H1 (cell line): ENCODE measurements around the gene STX8. TPM values are rescaled to one million over a fixed set of nuclear protein-coding genes. Genes with fewer than 3 reads are reported as not detected.

Source experiments
- CTCF ChIA-PET: fragments of 300-600 bp; sonication (Branson Sonifier 250); formaldehyde crosslinking; loops from one replicate; lab custom pipeline; 2021; ENCODE audit not compliant: partially characterized antibody; lab: Charles Lee
- POLR2A ChIA-PET: fragments of 300-600 bp; sonication (Branson Sonifier 250); formaldehyde crosslinking; loops from one replicate; lab custom pipeline; 2021; ENCODE audit warnings: inconsistent platforms; ENCODE audit not compliant: partially characterized antibody; lab: Charles Lee
- DNase-seq, 2 experiments: peaks; one replicate each; pipeline versions ENCODE4 v3.0.0 to v3.0.0-alpha.2; 2010 to 2022; ENCODE audit warnings: low spot score in 2 of 2, low read depth in 1 of 2, mixed read lengths in 1 of 2
- FAIRE-seq: peaks from 2 replicates; lab custom pipeline; 2011; peaks lifted over from hg19 to GRCh38; lab: Jason Lieb, UNC
- H2AFZ ChIP-seq: 2 replicates; pipeline ENCODE4 v1.8.1; 2012; ENCODE audit warnings: low read length, inconsistent platforms
- H2AK5ac ChIP-seq: 2 replicates; pipeline ENCODE4 v1.6.1; 2013; ENCODE audit warnings: low read depth, low read length
- H2BK120ac ChIP-seq: replicated peaks from 2 replicates; pipeline ENCODE3; 2013; ENCODE audit warnings: low read depth, low read length, inconsistent platforms
- H2BK12ac ChIP-seq: 2 replicates; pipeline ENCODE4 v1.6.1; 2013; ENCODE audit warnings: low read depth, low read length
- H2BK15ac ChIP-seq: 2 replicates; pipeline ENCODE4 v1.6.1; 2013; ENCODE audit warnings: low read length
- H2BK20ac ChIP-seq: 2 replicates; pipeline ENCODE4 v1.6.1; 2013; ENCODE audit warnings: low read length
- H2BK5ac ChIP-seq: 2 replicates; pipeline ENCODE4 v1.6.1; 2013; ENCODE audit warnings: low read depth, low read length
- H3K14ac ChIP-seq: 2 replicates; pipeline ENCODE4 v1.6.1; 2013; ENCODE audit warnings: inconsistent platforms; ENCODE audit not compliant: insufficient read length
- H3K18ac ChIP-seq: 2 replicates; pipeline ENCODE4 v1.6.1; 2013; ENCODE audit warnings: low read length; ENCODE audit errors: extremely low read depth
- H3K23ac ChIP-seq: 2 replicates; pipeline ENCODE4 v1.6.1; 2013; ENCODE audit warnings: inconsistent platforms; ENCODE audit not compliant: insufficient read length
- H3K23me2 ChIP-seq: 2 replicates; pipeline ENCODE4 v1.6.1; 2013; ENCODE audit warnings: low read depth, low read length
- H3K27ac ChIP-seq: 2 replicates; pipeline ENCODE4 v1.6.1; 2011; ENCODE audit warnings: low read depth, low read length, inconsistent platforms
- H3K27me3 ChIP-seq, 4 experiments: replicated peaks in 1 of 4; 1 replicate in 1 of 4; 2 replicates in 3 of 4; pipeline versions ENCODE4 v1.6.1 to v1.8.1; 2011 to 2013; ENCODE audit warnings: low read length in 3 of 4, mild to moderate bottlenecking in 3 of 4, inconsistent platforms in 2 of 4, mixed read lengths in 2 of 4, moderate library complexity in 1 of 4; ENCODE audit not compliant: control insufficient read depth in 3 of 4, insufficient read depth in 3 of 4; ENCODE audit errors: extremely low read depth in 1 of 4
- H3K36me3 ChIP-seq, 4 experiments: 2 replicates each; pipeline versions ENCODE4 v1.6.1 to v1.8.1; 2011 to 2013; ENCODE audit warnings: mild to moderate bottlenecking in 4 of 4, low read length in 3 of 4, moderate library complexity in 2 of 4, control low read depth in 1 of 4, inconsistent platforms in 1 of 4; ENCODE audit not compliant: insufficient read depth in 4 of 4, control insufficient read depth in 2 of 4
- H3K4ac ChIP-seq: replicated peaks from 2 replicates; pipeline ENCODE3; 2013; ENCODE audit warnings: low read length, low read depth, mixed read lengths, inconsistent platforms; ENCODE audit not compliant: insufficient read length
- H3K4me1 ChIP-seq, 4 experiments: replicated peaks in 1 of 4; 1 replicate in 1 of 4; 2 replicates in 3 of 4; pipeline versions ENCODE4 v1.6.1 to v1.8.1; 2011 to 2013; ENCODE audit warnings: low read length in 3 of 4, inconsistent platforms in 2 of 4, mixed read lengths in 1 of 4; ENCODE audit not compliant: insufficient read depth in 4 of 4, control insufficient read depth in 3 of 4
- H3K4me2 ChIP-seq, 2 experiments: 2 replicates each; pipeline versions ENCODE4 v1.6.1 to v1.8.1; 2011 to 2013; ENCODE audit warnings: low read depth in 2 of 2, low read length in 2 of 2, control low read depth in 1 of 2, inconsistent platforms in 1 of 2, mild to moderate bottlenecking in 1 of 2; ENCODE audit not compliant: insufficient read depth in 1 of 2
- H3K4me3 ChIP-seq, 4 experiments: fragments of 200-600, 300-600 bp in 1 of 4; sonication (generic), shearing (Covaris generic), sonication (Bioruptor Twin) in 1 of 4; 2 replicates each; pipeline versions ENCODE4 v1.5.1 to v1.8.1; 2011 to 2016; ENCODE audit warnings: low read length in 4 of 4, low read depth in 3 of 4, control low read depth in 2 of 4, inconsistent platforms in 2 of 4, mild to moderate bottlenecking in 2 of 4, mixed read lengths in 1 of 4, moderate library complexity in 1 of 4; ENCODE audit not compliant: insufficient read depth in 2 of 4; ENCODE audit errors: extremely low read depth in 1 of 4
- H3K56ac ChIP-seq: replicated peaks from 2 replicates; pipeline ENCODE3; 2013; ENCODE audit warnings: low read depth, mild to moderate bottlenecking, mixed read lengths, low read length, inconsistent platforms; ENCODE audit not compliant: insufficient read length
- H3K79me1 ChIP-seq: 2 replicates; pipeline ENCODE4 v1.6.1; 2013; ENCODE audit warnings: low read depth, low read length, control low read depth
- H3K79me2 ChIP-seq, 2 experiments: 2 replicates each; pipeline versions ENCODE4 v1.6.1 to v1.8.1; 2012 to 2013; ENCODE audit warnings: low read length in 2 of 2, mild to moderate bottlenecking in 2 of 2, inconsistent platforms in 1 of 2; ENCODE audit not compliant: insufficient read depth in 2 of 2, control insufficient read depth in 1 of 2
- H3K9ac ChIP-seq, 4 experiments: replicated peaks in 1 of 4; 1 replicate in 1 of 4; 2 replicates in 3 of 4; pipeline versions ENCODE4 v1.6.1 to v1.8.1; 2011 to 2013; ENCODE audit warnings: low read depth in 3 of 4, low read length in 3 of 4, control low read depth in 2 of 4, mild to moderate bottlenecking in 2 of 4, moderate library complexity in 2 of 4, inconsistent platforms in 1 of 4; ENCODE audit errors: extremely low read depth in 1 of 4
- H3K9me3 ChIP-seq, 2 experiments: 2 replicates each; pipeline versions ENCODE4 v1.6.1 to v1.8.1; 2012 to 2013; ENCODE audit warnings: mild to moderate bottlenecking in 2 of 2, moderate library complexity in 2 of 2, control low read depth in 1 of 2, inconsistent platforms in 1 of 2, low read depth in 1 of 2, low read length in 1 of 2, mixed read lengths in 1 of 2; ENCODE audit not compliant: insufficient read depth in 2 of 2
- H4K20me1 ChIP-seq, 2 experiments: replicated peaks in 1 of 2; 2 replicates each; pipeline versions ENCODE3 to v1.8.1; 2011 to 2013; ENCODE audit warnings: inconsistent platforms in 2 of 2, low read length in 2 of 2, mild to moderate bottlenecking in 1 of 2; ENCODE audit not compliant: insufficient read depth in 2 of 2, control insufficient read depth in 1 of 2
- H4K5ac ChIP-seq: 2 replicates; pipeline ENCODE4 v1.6.1; 2013; ENCODE audit warnings: low read length, low read depth, mixed read lengths, inconsistent platforms; ENCODE audit not compliant: insufficient read length
- H4K8ac ChIP-seq: 2 replicates; pipeline ENCODE4 v1.8.0; 2013; ENCODE audit warnings: mild to moderate bottlenecking, moderate library complexity, low read length, inconsistent platforms; ENCODE audit not compliant: insufficient read depth; ENCODE audit errors: extremely low read depth
- H4K91ac ChIP-seq: replicated peaks from 2 replicates; pipeline ENCODE3; 2013; ENCODE audit warnings: low read length, mixed read lengths, inconsistent platforms; ENCODE audit not compliant: insufficient read length
- BRCA1 ChIP-seq: IDR thresholded peaks from 2 replicates; pipeline ENCODE4 v1.6.1; 2012; ENCODE audit warnings: low read depth, low read length, improper control_type of control experiment
- CEBPB ChIP-seq: IDR thresholded peaks from 2 replicates; pipeline ENCODE4 v1.6.1; 2012; ENCODE audit warnings: low read depth, low read length
- E2F6 ChIP-seq: IDR thresholded peaks from 2 replicates; pipeline ENCODE4 v1.6.1; 2012; ENCODE audit warnings: inconsistent platforms
- GABPA ChIP-seq: IDR thresholded peaks from 2 replicates; pipeline ENCODE4 v1.6.1; 2011; ENCODE audit warnings: mild to moderate bottlenecking, low read length, moderate library complexity, borderline replicate concordance; ENCODE audit not compliant: insufficient read depth
- JUN ChIP-seq: IDR thresholded peaks from 2 replicates; pipeline ENCODE4 v1.6.1; 2011; ENCODE audit warnings: low read depth, mild to moderate bottlenecking, improper control_type of control experiment, low read length
- KDM4A ChIP-seq: IDR thresholded peaks from one replicate; pipeline ENCODE4 v1.7.1; 2012; ENCODE audit warnings: low read depth, mild to moderate bottlenecking, moderate library complexity, low read length, inconsistent platforms; ENCODE audit not compliant: severe bottlenecking
- MAX ChIP-seq: IDR thresholded peaks from 2 replicates; pipeline ENCODE4 v1.6.1; 2012; ENCODE audit warnings: inconsistent platforms
- POLR2A ChIP-seq, 2 experiments: IDR thresholded peaks; 1 replicate in 1 of 2; 2 replicates in 1 of 2; pipeline ENCODE4 v1.6.1; 2011; ENCODE audit warnings: low read depth in 2 of 2, low read length in 2 of 2, mild to moderate bottlenecking in 2 of 2; ENCODE audit errors: control extremely low read depth in 1 of 2
- POLR2AphosphoS5 ChIP-seq: IDR thresholded peaks from 2 replicates; pipeline ENCODE4 v1.6.1; 2011; ENCODE audit warnings: low read depth, low read length
- SP1 ChIP-seq: IDR thresholded peaks from 2 replicates; pipeline ENCODE4 v1.6.1; 2011; ENCODE audit warnings: low read depth, low read length
- SRF ChIP-seq: IDR thresholded peaks from 2 replicates; pipeline ENCODE4 v1.6.1; 2011; ENCODE audit warnings: mild to moderate bottlenecking, low read depth, low read length, moderate library complexity
- TAF1 ChIP-seq: IDR thresholded peaks from 2 replicates; pipeline ENCODE4 v1.6.1; 2011; ENCODE audit warnings: mild to moderate bottlenecking, low read depth, low read length
- WGBS, 2 experiments: shearing (Covaris generic) in 1 of 2; methylation state at CpG; one replicate each; pipeline versions ENCODE4 v1.1.6 to v1.1.7; 2013 to 2015; ENCODE audit warnings: low lambda C conversion rate in 2 of 2, mixed read lengths in 2 of 2, inconsistent platforms in 1 of 2, low coverage in 1 of 2, missing lambda C conversion rate in 1 of 2; ENCODE audit not compliant: insufficient replicate concordance in 2 of 2, insufficient coverage in 1 of 2, insufficient read length in 1 of 2; ENCODE audit errors: extremely low coverage in 1 of 2, missing lambda C conversion rate in 1 of 2; 5-methylcytosine and 5-hydroxymethylcytosine counted together
- polyA plus RNA-seq, 7 experiments: library from polyadenylated mRNA; depleted of rRNA in 3 of 7; stranded (reverse) in 5 of 7; unstranded in 2 of 7; fragments of >200 nt in 5 of 7; fragments of 200-250 nt in 2 of 7; gene quantifications; 1 replicate in 5 of 7; 2 replicates in 1 of 7; 4 replicates in 1 of 7; pipeline versions ENCODE4 v1.2.1 to v1.2.3, GENCODE V29; 2011 to 2013; ENCODE audit warnings: missing spikeins in 2 of 7, mixed read lengths in 2 of 7
- total RNA-seq: library from RNA; stranded (reverse); fragmentation: NEBNext Ultra II Directional; extraction: Animal tissue kit (Norgen Biotek cat#: 25700); gene quantifications from 2 replicates; pipeline ENCODE4 v1.2.1, GENCODE V29; 2021

The STX8 gene
- total and polyA plus RNA-seq, 2 of the 8 experiments (the other 6 are each of a cell fraction or from before 2014, with no cell fraction given) = 22.8 to 42.5 TPM

GRCh38 chr17:9519583-9520272 lies 55.9 kb downstream of the STX8 start:
- no peak overlapping the region for H3K56ac ChIP-seq
- no peaks in the 10 kb centered on the region for H3K79me1 ChIP-seq
- no peak overlapping the region for H3K4ac ChIP-seq
- H3K9me3 ChIP-seq = no peaks in the 10 kb centered on the region
- H3K36me3 ChIP-seq = no peaks in the 10 kb centered on the region
- H3K9ac ChIP-seq = no peak overlapping the region
- H3K23me2 ChIP-seq = no peaks in the 10 kb centered on the region; the same call in 1 of the 2 replicates
- H4K91ac ChIP-seq = no peak overlapping the region
- peak overlapping the region; percentile 73; the same call in 1 of the 2 replicates for H2BK20ac ChIP-seq
- ChIA-PET CTCF (interaction anchor here (0.6 to 1.7 kb wide), 14 partner anchors 9 to 631 kb away, joined by 3 to 5 read pairs (median 3); no protein-coding TSS in a partner anchor), POLR2A (no interaction called here)
- H3K18ac ChIP-seq = no peak overlapping the region; the same call in 1 of the 2 replicates
- H2AFZ ChIP-seq = no peak overlapping the region
- no peak overlapping the region for H3K4me2 ChIP-seq
- H2AK5ac ChIP-seq = no peak overlapping the region
- no peak overlapping the region for H4K5ac ChIP-seq
- H2BK12ac ChIP-seq = peak overlapping the region; percentile 90; the same call in 1 of the 2 replicates
- no peak overlapping the region for H3K14ac ChIP-seq
- H4K8ac ChIP-seq = no peak overlapping the region
- no peak overlapping the region for H2BK120ac ChIP-seq
- no peak overlapping the region for H3K4me3 ChIP-seq
- no peak overlapping the region for H2BK5ac ChIP-seq
- 78% methylated on average over 8 of the region's 9 CpGs; no CpG with 5 or more reads in 1 of the 2 experiments for WGBS, 2 experiments
- H2BK15ac ChIP-seq = no peak overlapping the region
- H3K27me3 ChIP-seq = no peaks in the 10 kb centered on the region
- H3K4me1 ChIP-seq = peaks cover 0 to 8% (median 3%) of the 10 kb centered on the region in 4 experiments; a peak in 3 of 7 replicates
- no peak overlapping the region for H3K27ac ChIP-seq
- no peaks in the 10 kb centered on the region for H4K20me1 ChIP-seq
- FAIRE-seq = no peak
- H3K79me2 ChIP-seq = no peaks in the 10 kb centered on the region
- H3K23ac ChIP-seq = no peak overlapping the region
- no peak for DNase-seq
- TF ChIP-seq KDM4A (no peak), GABPA (no peak), SP1 (no peak), JUN (no peak), BRCA1 (no peak), MAX (no peak), SRF (no peak), TAF1 (no peak), E2F6 (no peak), CEBPB (no peak), POLR2A (IDR thresholded peaks at IDR 0.05; ENCODE audit: control extremely low read depth in 1 of 2, low read depth in 2 of 2, low read length in 2 of 2) (no peak), POLR2AphosphoS5 (no peak)
